IMR-90 (cell line): Measurements from ENCODE around the gene FN1. TPM values are rescaled to one million over a fixed set of nuclear protein-coding genes. Genes with fewer than 3 reads are reported as not detected.
A peak's percentile ranks its signal among the peaks of the same experiment; 100 is the strongest.
"Not testable (repeated sequence)": the region's sequence is repeated elsewhere in the genome, so short reads cannot be mapped to it uniquely, and the experiment has no call there.

Source experiments
- ATAC-seq: fragments of 200-7000 bp; cut with Tn5 transposase; 2 replicates; pipeline ENCODE4 v1.9.1; 2020; ENCODE audit warnings: low read depth, mild to moderate bottlenecking, moderate library complexity
- BruUV-seq: library from RNA; stranded (reverse); fragments of 400-500 nt; replicated peaks from 2 replicates; lab custom pipeline; 2021; lab: Mats Ljungman, UMichigan
- CTCF ChIA-PET: fragments of 300-600 bp; formaldehyde crosslinking; extraction: SDS; loops from one replicate; lab custom pipeline; 2021; ENCODE audit warnings: antibody characterized with exemption; lab: Yijun Ruan, JAX
- POLR2A ChIA-PET: fragments of 300-600 bp; sonication (Branson Sonifier 250); formaldehyde crosslinking; loops from one replicate; lab custom pipeline; 2022; ENCODE audit warnings: antibody characterized with exemption; ENCODE audit not compliant: unreplicated experiment; lab: Charles Lee
- DNase-seq: peaks from one replicate; pipeline ENCODE4 v3.0.0; 2013
- H2AFZ ChIP-seq: replicated peaks from 2 replicates; pipeline ENCODE3; 2013; ENCODE audit warnings: low read length, mild to moderate bottlenecking; ENCODE audit not compliant: poor library complexity
- H2AK5ac ChIP-seq: 2 replicates; pipeline ENCODE4 v1.6.1; 2013; ENCODE audit warnings: low read depth, low read length, inconsistent platforms
- H2AK9ac ChIP-seq: replicated peaks from 2 replicates; pipeline ENCODE3; 2013; ENCODE audit warnings: mild to moderate bottlenecking, low read depth, low read length, moderate library complexity; ENCODE audit not compliant: poor library complexity
- H2BK120ac ChIP-seq: 2 replicates; pipeline ENCODE4 v1.6.1; 2013; ENCODE audit warnings: low read depth, low read length, inconsistent platforms
- H2BK15ac ChIP-seq: 3 replicates; pipeline ENCODE4 v1.6.1; 2013; ENCODE audit warnings: low read depth, low read length, inconsistent platforms
- H2BK20ac ChIP-seq: 2 replicates; pipeline ENCODE4 v1.6.1; 2013; ENCODE audit warnings: low read depth, mild to moderate bottlenecking, inconsistent platforms, low read length, moderate library complexity
- H2BK5ac ChIP-seq: 2 replicates; pipeline ENCODE4 v1.6.1; 2013; ENCODE audit warnings: mild to moderate bottlenecking, low read depth, low read length, inconsistent platforms; ENCODE audit not compliant: poor library complexity, severe bottlenecking
- H3K14ac ChIP-seq: replicated peaks from 2 replicates; pipeline ENCODE4 v1.6.1; 2013; ENCODE audit warnings: low read depth, low read length, inconsistent platforms
- H3K18ac ChIP-seq: 2 replicates; pipeline ENCODE4 v1.6.1; 2013; ENCODE audit warnings: low read depth, low read length, control low read depth
- H3K23ac ChIP-seq: 2 replicates; pipeline ENCODE4 v1.6.1; 2013; ENCODE audit warnings: low read depth, low read length, inconsistent platforms
- H3K27ac ChIP-seq: 2 replicates; pipeline ENCODE4 v1.5.1; 2013; ENCODE audit warnings: mild to moderate bottlenecking, control low read depth, low read length; ENCODE audit not compliant: insufficient read depth
- H3K27me3 ChIP-seq: 2 replicates; pipeline ENCODE4 v1.6.1; 2013; ENCODE audit warnings: low read length; ENCODE audit not compliant: control insufficient read depth, insufficient read depth
- H3K36me3 ChIP-seq: 2 replicates; pipeline ENCODE4 v1.6.1; 2013; ENCODE audit warnings: low read length, mixed read lengths; ENCODE audit not compliant: control insufficient read depth, insufficient read depth
- H3K4ac ChIP-seq: 2 replicates; pipeline ENCODE4 v1.6.1; 2013; ENCODE audit warnings: low read depth, low read length, inconsistent platforms
- H3K4me1 ChIP-seq: 2 replicates; pipeline ENCODE4 v1.6.1; 2013; ENCODE audit warnings: low read length, mixed read lengths; ENCODE audit not compliant: control insufficient read depth, insufficient read depth
- H3K4me2 ChIP-seq: 2 replicates; pipeline ENCODE4 v1.6.1; 2013; ENCODE audit warnings: low read depth, mild to moderate bottlenecking, control low read depth, low read length, moderate library complexity
- H3K4me3 ChIP-seq: 2 replicates; pipeline ENCODE4 v1.5.1; 2013; ENCODE audit warnings: low read depth, mild to moderate bottlenecking, control low read depth, low read length, moderate library complexity; ENCODE audit not compliant: insufficient read depth
- H3K56ac ChIP-seq: 2 replicates; pipeline ENCODE4 v1.6.1; 2013; ENCODE audit warnings: low read length, inconsistent platforms; ENCODE audit not compliant: insufficient read depth; ENCODE audit errors: extremely low read depth
- H3K79me1 ChIP-seq, 2 experiments: 2 replicates each; pipeline ENCODE4 v1.6.1; 2013; ENCODE audit warnings: low read length in 2 of 2, inconsistent platforms in 1 of 2, low read depth in 1 of 2
- H3K9ac ChIP-seq: 2 replicates; pipeline ENCODE4 v1.6.1; 2013; ENCODE audit warnings: low read depth, low read length, control low read depth
- H3K9me1 ChIP-seq: 2 replicates; pipeline ENCODE4 v1.6.1; 2013; ENCODE audit warnings: low read length, inconsistent platforms; ENCODE audit not compliant: insufficient read depth
- H3K9me3 ChIP-seq: 2 replicates; pipeline ENCODE4 v1.6.1; 2013; ENCODE audit warnings: low read length; ENCODE audit not compliant: control insufficient read depth, insufficient read depth
- H4K20me1 ChIP-seq: 2 replicates; pipeline ENCODE4 v1.6.1; 2013; ENCODE audit warnings: low read length, inconsistent platforms; ENCODE audit not compliant: insufficient read depth
- H4K5ac ChIP-seq: 2 replicates; pipeline ENCODE4 v1.6.1; 2013; ENCODE audit warnings: mild to moderate bottlenecking, low read depth, low read length, control low read depth
- H4K8ac ChIP-seq, 2 experiments: 2 replicates each; pipeline ENCODE4 v1.6.1; 2013; ENCODE audit warnings: low read depth in 2 of 2, low read length in 2 of 2, control low read depth in 1 of 2, inconsistent platforms in 1 of 2
- H4K91ac ChIP-seq: 2 replicates; pipeline ENCODE4 v1.6.1; 2013; ENCODE audit warnings: low read depth, low read length, inconsistent platforms; ENCODE audit not compliant: insufficient read depth
- WGBS, 2 experiments: methylation state at CpG; one replicate each; pipeline versions ENCODE4 v1.1.5 to v1.1.7; 2013; ENCODE audit warnings: missing lambda C conversion rate in 2 of 2; ENCODE audit not compliant: insufficient read length in 1 of 2; ENCODE audit errors: extremely low coverage in 2 of 2; 5-methylcytosine and 5-hydroxymethylcytosine counted together
- dilution Hi-C: fragments of 300-500 bp; cut with HindIII; formaldehyde crosslinking; loops from one replicate; pipeline ENCODE4 v1.14.3; 2018; ENCODE audit warnings: low sequenced_read_pairs; ENCODE audit not compliant: unreplicated experiment
- in situ Hi-C: fragments of 300-500 bp; cut with MboI; formaldehyde crosslinking; loops from 3 replicates; pipeline ENCODE4 v1.14.3; 2019; ENCODE audit warnings: low sequenced_read_pairs, inconsistent platforms, mixed read lengths
- intact Hi-C: fragments of 100-400 bp; cut with micrococcal nuclease; formaldehyde crosslinking; loops from 2 replicates; pipeline ENCODE4 v1.10.0; 2022
- polyA plus RNA-seq, 3 experiments: library from polyadenylated mRNA; depleted of rRNA; stranded (reverse); fragments of >200 nt; gene quantifications; 2 replicates each; pipeline ENCODE4 v1.2.3, GENCODE V29; 2012; ENCODE audit warnings: low replicate concordance in 1 of 3
- total RNA-seq: library from RNA; depleted of rRNA; stranded (reverse); fragments of >200 nt; gene quantifications from 2 replicates; pipeline ENCODE4 v1.2.3, GENCODE V29; 2012; rRNA removed

The FN1 gene
- total and polyA plus RNA-seq, 2 of the 4 experiments (the other 2 are of a cell fraction): 8,243 to 13,004 TPM

GRCh38 chr2:215311259-215311624 lies 124.6 kb downstream of the FN1 start:
- dilution Hi-C loops: not testable (repeated sequence)

More at GRCh38 chr2:215311259-215311624, 124.6 kb downstream of the FN1 start:
- Histone ChIP-seq H3K56ac (peak overlapping the region; percentile 94; the same call in 1 of the 2 replicates), H3K14ac (peak overlapping the region; percentile 75; the same call in 1 of the 2 replicates), H4K5ac (peak overlapping the region; percentile 31; the same call in 1 of the 2 replicates), H3K27ac (peak overlapping the region; percentile 68; the same call in 1 of the 2 replicates), H3K4me3 (peak overlapping the region; percentile 50), H3K4ac (peak overlapping the region; percentile 76), H2AK5ac (0 out of 2 replicates have a peak overlapping the region, but pooled peaks have one; percentile 46), H3K79me1 (peaks cover 15 to 23% of the 10 kb centered on the region in 2 experiments), H3K9ac (peak overlapping the region; percentile 90; the same call in 1 of the 2 replicates), H3K4me2 (peak overlapping the region; percentile 60), H2BK5ac (peak overlapping the region; percentile 56), H4K8ac (peak overlapping the region; percentile 92 to 96)
- H2BK120ac ChIP-seq, POLR2A ChIA-PET, H4K20me1 ChIP-seq, DNase-seq, in situ Hi-C loops, H3K9me3 ChIP-seq, H3K18ac ChIP-seq, H2AK9ac ChIP-seq, BruUV-seq, H3K23ac ChIP-seq, H3K36me3 ChIP-seq, H3K9me1 ChIP-seq, H2BK20ac ChIP-seq, H2BK15ac ChIP-seq, H4K91ac ChIP-seq, H3K27me3 ChIP-seq, intact Hi-C loops, H2AFZ ChIP-seq, ATAC-seq, H3K4me1 ChIP-seq: not testable (repeated sequence)
- WGBS, 2 experiments: no CpG with 5 or more reads among the region's 13 CpGs
- CTCF ChIA-PET: interaction anchor here (0.6 to 0.7 kb wide), 2 partner anchors 23 to 65 kb away, joined by 3 to 5 read pairs; no protein-coding TSS in a partner anchor

Other genes starting within 250 kb of the FN1 start
- gene ATIC, start 124.0 kb downstream of the FN1 start, total RNA-seq: 29.4 and 30.5 TPM in 2 replicates
- gene ATIC, start 124.0 kb downstream of the FN1 start, polyA plus RNA-seq (2012; rRNA removed): 96.8 and 101 TPM in 2 replicates